Osteocyte (in vitro differentiated cells): ENCODE data around the gene MATK. TPM values are rescaled to one million over a fixed set of nuclear protein-coding genes. Genes with fewer than 3 reads are reported as not detected.

ENCODE experiments used
- DNase-seq: peaks from one replicate; pipeline ENCODE4 v3.0.0; 2021; ENCODE audit warnings: mixed read lengths; ENCODE audit not compliant: unreplicated experiment; ENCODE audit errors: extremely low spot score
- H3K27ac Mint-ChIP-seq: one replicate; pipeline ENCODE4 v1.8.0; 2021; ENCODE audit warnings: mild to moderate bottlenecking, mixed read lengths; ENCODE audit not compliant: unreplicated experiment
- H3K27me3 Mint-ChIP-seq: one replicate; pipeline ENCODE4 v1.8.0; 2021; ENCODE audit warnings: mixed read lengths; ENCODE audit not compliant: unreplicated experiment
- H3K36me3 Mint-ChIP-seq: one replicate; pipeline ENCODE4 v1.8.0; 2021; ENCODE audit warnings: mixed read lengths; ENCODE audit not compliant: unreplicated experiment
- H3K4me1 Mint-ChIP-seq: one replicate; pipeline ENCODE4 v1.8.0; 2021; ENCODE audit warnings: mixed read lengths; ENCODE audit not compliant: unreplicated experiment
- H3K4me3 Mint-ChIP-seq: one replicate; pipeline ENCODE4 v1.8.0; 2021; ENCODE audit warnings: mild to moderate bottlenecking, moderate library complexity, mixed read lengths; ENCODE audit not compliant: unreplicated experiment
- H3K9me3 Mint-ChIP-seq: one replicate; pipeline ENCODE4 v1.8.0; 2021; ENCODE audit warnings: mixed read lengths; ENCODE audit not compliant: unreplicated experiment
- CTCF ChIP-seq: fragments of 200-600 bp; sonication (generic); IDR thresholded peaks from 2 replicates; pipeline ENCODE4 v1.5.0; 2021; ENCODE audit warnings: antibody characterized with exemption, mild to moderate bottlenecking, moderate library complexity
- total RNA-seq: library from RNA; stranded (reverse); gene quantifications from 2 replicates; pipeline ENCODE4 v1.2.1, GENCODE V29; 2021

MATK gene
- total RNA-seq, 1 donor from 2014 or later = not detected

GRCh38 chr19:3808420-3809143 is 22.4 kb upstream of the MATK start:
- Mint-ChIP-seq H3K9me3 (no peaks in the 10 kb centered on the region), H3K4me1 (no peaks in the 10 kb centered on the region), H3K27ac (no peak overlapping the region), H3K36me3 (no peaks in the 10 kb centered on the region), H3K4me3 (no peak overlapping the region), H3K27me3 (peaks cover 4% of the 10 kb centered on the region)
- TF ChIP-seq CTCF = no peak
- no peak for DNase-seq

DNA sequence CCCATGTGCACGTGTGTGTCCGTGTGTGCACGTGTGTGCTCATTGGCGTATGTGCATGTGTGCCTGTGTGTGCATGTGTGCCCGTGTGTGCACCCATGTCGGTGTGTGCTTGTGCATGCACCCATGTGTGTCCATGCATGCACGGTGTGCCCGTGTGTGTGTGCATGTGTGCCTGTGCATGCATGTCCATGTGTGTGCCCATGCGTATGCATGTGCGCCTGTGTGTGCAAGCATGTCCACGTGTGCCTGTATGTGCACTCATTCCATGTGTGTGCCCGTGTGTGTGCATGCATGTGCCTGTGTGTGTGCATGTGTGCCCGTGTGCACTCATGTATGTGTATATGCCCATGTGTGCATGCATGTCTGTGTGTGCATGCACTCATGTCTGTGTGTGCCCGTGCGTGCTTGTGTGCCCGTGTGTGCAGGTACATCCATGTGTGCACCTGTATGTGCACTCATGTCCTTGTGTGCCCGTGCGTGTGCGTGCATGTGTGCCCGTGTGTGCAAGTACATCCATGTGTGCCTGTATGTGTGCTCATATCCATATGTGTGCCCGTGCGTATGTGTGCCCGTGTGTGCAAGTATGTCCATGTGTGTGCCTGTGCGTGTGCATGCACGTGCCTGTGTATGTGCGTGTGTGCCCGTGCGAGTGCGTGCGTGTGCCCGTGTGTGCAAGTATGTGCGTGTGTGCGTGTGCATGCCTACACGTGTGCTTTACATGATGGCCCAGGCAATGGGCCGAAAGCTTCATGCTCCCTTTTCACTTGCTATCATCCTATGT is 21.6 kb upstream of the MATK start:
- H3K27ac Mint-ChIP-seq = no peak overlapping the region
- H3K36me3 Mint-ChIP-seq = no peaks in the 10 kb centered on the region
- no peak overlapping the region for H3K4me3 Mint-ChIP-seq
- H3K9me3 Mint-ChIP-seq = no peaks in the 10 kb centered on the region
- no peak for DNase-seq
- no peak for TF ChIP-seq CTCF
- H3K27me3 Mint-ChIP-seq = peaks cover 7% of the 10 kb centered on the region
- no peaks in the 10 kb centered on the region for H3K4me1 Mint-ChIP-seq

DNA sequence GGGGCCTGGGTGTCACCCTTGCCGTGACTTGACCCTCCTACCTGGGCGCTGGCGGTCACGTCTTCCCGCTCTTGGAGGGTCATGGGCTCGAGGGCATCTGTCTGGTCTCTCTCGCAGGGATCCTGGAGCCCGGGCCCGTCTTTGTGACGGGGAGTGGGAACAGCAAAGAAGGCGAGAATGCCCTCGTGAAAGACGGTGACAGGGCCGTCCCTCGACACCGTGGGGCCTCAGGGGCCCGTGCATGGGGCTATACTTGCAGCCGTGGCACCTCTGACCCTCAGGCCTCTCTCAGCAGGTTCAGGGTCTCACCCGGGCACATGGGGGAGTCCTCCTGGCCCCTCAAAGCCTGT is 20.9 kb upstream of the MATK start:
- TF ChIP-seq CTCF = no peak

DNA sequence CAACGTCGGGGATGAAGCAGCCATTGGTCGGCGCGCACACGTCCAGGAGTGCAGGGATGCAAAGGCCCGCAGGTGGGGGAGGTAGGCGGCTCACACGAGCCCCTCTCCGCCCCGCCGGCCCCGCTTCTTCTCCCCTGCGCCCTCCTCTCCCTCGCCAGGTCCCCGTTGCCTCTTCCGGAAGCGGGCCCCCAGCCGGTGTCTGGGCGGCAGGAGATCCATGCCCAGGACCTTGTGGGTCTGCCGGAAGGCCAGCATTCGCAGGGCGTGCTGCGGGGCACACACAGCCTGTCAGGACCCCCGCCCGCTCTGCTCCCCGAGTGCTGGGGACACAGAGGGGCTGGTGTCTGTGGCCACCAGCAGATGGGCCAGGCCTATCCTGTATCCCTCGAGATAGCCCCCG is 19.7 kb upstream of the MATK start:
- Mint-ChIP-seq H3K27me3 (peaks cover 18% of the 10 kb centered on the region), H3K4me1 (peaks cover 4% of the 10 kb centered on the region), H3K36me3 (no peaks in the 10 kb centered on the region), H3K27ac (no peak overlapping the region), H3K9me3 (no peaks in the 10 kb centered on the region), H3K4me3 (no peak overlapping the region)
- DNase-seq = no peak
- no peak for TF ChIP-seq CTCF

More for the DNA sequence above, 20.9 kb upstream of the MATK start:
- DNase-seq = no peak
- no peak overlapping the region for H3K4me3 Mint-ChIP-seq
- H3K27me3 Mint-ChIP-seq = peaks cover 8% of the 10 kb centered on the region
- H3K36me3 Mint-ChIP-seq = no peaks in the 10 kb centered on the region
- no peaks in the 10 kb centered on the region for H3K9me3 Mint-ChIP-seq
- no peak overlapping the region for H3K27ac Mint-ChIP-seq
- H3K4me1 Mint-ChIP-seq = no peaks in the 10 kb centered on the region

- TF ChIP-seq CTCF = no peak
- Mint-ChIP-seq H3K4me1 (peaks cover 4% of the 10 kb centered on the region), H3K9me3 (no peaks in the 10 kb centered on the region), H3K27ac (no peak overlapping the region), H3K36me3 (no peaks in the 10 kb centered on the region), H3K27me3 (peaks cover 22% of the 10 kb centered on the region), H3K4me3 (no peak overlapping the region)
- no peak for DNase-seq
Measured at GRCh38 chr19:3804429-3804828, 18.2 kb upstream of the MATK start.
